Effector memory CD4-positive, alpha-beta T cell (primary cell): Measurements from ENCODE around the gene PLXNA2.

Experiments used
- DNase-seq, 3 donors: peaks; one replicate each; pipeline ENCODE4 v3.0.0-alpha.2; 2020
- H3K27ac ChIP-seq: 2 replicates; pipeline ENCODE4 v1.7.0; 2013; ENCODE audit warnings: mild to moderate bottlenecking, low read length, moderate library complexity; ENCODE audit not compliant: insufficient read depth, poor library complexity, severe bottlenecking
- H3K27me3 ChIP-seq: replicated peaks from 2 replicates; pipeline ENCODE4 v1.7.0; 2013; ENCODE audit warnings: mild to moderate bottlenecking, low read length; ENCODE audit not compliant: insufficient read depth, control insufficient read depth, poor library complexity, severe bottlenecking
- H3K36me3 ChIP-seq: 2 replicates; pipeline ENCODE4 v1.7.0; 2013; ENCODE audit warnings: mild to moderate bottlenecking, low read length, moderate library complexity; ENCODE audit not compliant: control insufficient read depth, insufficient read depth
- H3K4me1 ChIP-seq: 2 replicates; pipeline ENCODE4 v1.7.0; 2013; ENCODE audit warnings: low read length, mild to moderate bottlenecking; ENCODE audit not compliant: control insufficient read depth, insufficient read depth, poor library complexity, severe bottlenecking
- H3K4me3 ChIP-seq: 2 replicates; pipeline ENCODE4 v1.7.0; 2013; ENCODE audit warnings: low read length, low read depth, mild to moderate bottlenecking; ENCODE audit not compliant: insufficient read depth, poor library complexity, severe bottlenecking
- H3K9me3 ChIP-seq: 2 replicates; pipeline ENCODE4 v1.7.0; 2013; ENCODE audit warnings: mild to moderate bottlenecking, low read length, moderate library complexity; ENCODE audit not compliant: control insufficient read depth

The PLXNA2 gene

DNA sequence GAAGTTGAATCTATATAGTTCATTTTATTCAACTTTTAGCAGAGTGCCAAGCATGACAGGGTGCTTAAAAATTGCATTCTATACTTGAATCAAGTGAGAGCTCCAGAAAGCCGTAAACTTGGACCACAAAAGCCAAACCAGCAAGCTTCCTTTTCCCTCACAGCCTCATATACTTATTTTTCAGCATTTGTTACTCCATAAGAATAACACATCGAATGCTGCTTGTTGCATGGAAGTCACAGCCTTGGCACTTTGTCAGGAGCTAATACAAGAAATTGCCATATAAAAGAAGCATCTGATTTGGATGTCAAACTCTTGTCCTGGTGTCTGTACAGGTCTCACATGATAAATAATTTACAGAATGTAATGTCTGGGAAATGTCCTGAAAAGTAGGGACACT is 87.4 kb downstream of the PLXNA2 start:
- no peak for DNase-seq
- H3K36me3 ChIP-seq = no peaks in the 10 kb centered on the region
- H3K4me3 ChIP-seq = no peak overlapping the region
- H3K4me1 ChIP-seq = no peaks in the 10 kb centered on the region
- no peaks in the 10 kb centered on the region for H3K27me3 ChIP-seq
- no peaks in the 10 kb centered on the region for H3K9me3 ChIP-seq
- no peak overlapping the region for H3K27ac ChIP-seq

- no peak overlapping the region for H3K4me3 ChIP-seq
- H3K27me3 ChIP-seq = no peaks in the 10 kb centered on the region
- no peaks in the 10 kb centered on the region for H3K4me1 ChIP-seq
- no peak overlapping the region for H3K27ac ChIP-seq
- no peaks in the 10 kb centered on the region for H3K36me3 ChIP-seq
- no peak for DNase-seq
- no peaks in the 10 kb centered on the region for H3K9me3 ChIP-seq
These were observed 87.9 kb downstream of the PLXNA2 start for GRCh38 chr1:208156310-208156709.

DNA sequence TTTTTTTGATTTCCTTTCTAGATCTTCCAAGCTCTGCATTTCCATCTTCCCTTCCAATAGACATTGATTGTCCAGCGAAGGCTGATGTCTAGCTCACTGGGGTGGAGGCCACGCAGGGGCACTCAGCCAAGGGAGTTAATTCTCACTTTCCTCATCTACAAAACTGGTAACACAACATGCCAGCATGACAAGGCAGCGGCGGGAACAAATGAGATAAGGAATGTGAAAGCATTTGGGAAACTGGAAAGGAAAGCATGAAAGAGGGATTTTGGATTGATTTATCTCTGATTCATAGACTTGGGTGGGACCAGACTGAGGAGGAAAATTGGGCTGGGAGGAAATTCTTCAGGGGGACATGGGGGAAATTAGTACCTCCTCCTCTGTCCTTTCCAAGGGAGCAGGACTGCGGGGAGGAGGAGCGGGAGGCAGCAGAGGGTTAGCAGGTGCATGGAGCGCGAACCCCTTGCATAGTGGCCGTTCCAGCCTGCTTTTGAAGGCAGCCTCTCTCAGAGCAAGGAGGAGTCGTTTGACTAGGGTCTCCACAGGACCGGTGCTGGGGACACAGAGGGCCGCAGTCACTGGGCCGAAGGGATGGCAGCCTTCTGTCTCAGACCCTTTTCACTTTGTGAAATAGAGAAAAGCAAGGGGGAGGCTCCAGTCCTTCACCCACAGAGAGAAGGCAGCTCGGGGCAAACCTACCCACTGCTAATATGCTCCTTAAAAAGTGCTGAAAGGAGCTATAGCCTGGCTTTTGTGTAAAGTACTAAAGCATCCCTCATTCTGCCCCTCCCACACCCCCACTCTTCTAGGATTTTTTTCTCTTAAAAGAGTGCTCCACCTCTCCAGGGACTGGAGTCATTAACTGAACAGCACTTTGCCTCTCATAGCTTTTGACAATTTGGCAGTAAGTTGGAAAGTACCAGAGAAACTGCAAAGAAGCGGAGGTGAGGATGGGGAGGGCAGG is 89.2 kb downstream of the PLXNA2 start:
- no peaks in the 10 kb centered on the region for H3K36me3 ChIP-seq
- H3K4me3 ChIP-seq = no peak overlapping the region
- no peaks in the 10 kb centered on the region for H3K4me1 ChIP-seq
- no peak for DNase-seq
- no peaks in the 10 kb centered on the region for H3K9me3 ChIP-seq
- no peaks in the 10 kb centered on the region for H3K27me3 ChIP-seq
- H3K27ac ChIP-seq = no peak overlapping the region

GRCh38 chr1:208154040-208154439 is 90.1 kb downstream of the PLXNA2 start:
- no peak overlapping the region for H3K4me3 ChIP-seq
- no peak for DNase-seq
- H3K9me3 ChIP-seq = no peaks in the 10 kb centered on the region
- no peaks in the 10 kb centered on the region for H3K27me3 ChIP-seq
- H3K4me1 ChIP-seq = no peaks in the 10 kb centered on the region
- no peaks in the 10 kb centered on the region for H3K36me3 ChIP-seq
- H3K27ac ChIP-seq = no peak overlapping the region

DNA sequence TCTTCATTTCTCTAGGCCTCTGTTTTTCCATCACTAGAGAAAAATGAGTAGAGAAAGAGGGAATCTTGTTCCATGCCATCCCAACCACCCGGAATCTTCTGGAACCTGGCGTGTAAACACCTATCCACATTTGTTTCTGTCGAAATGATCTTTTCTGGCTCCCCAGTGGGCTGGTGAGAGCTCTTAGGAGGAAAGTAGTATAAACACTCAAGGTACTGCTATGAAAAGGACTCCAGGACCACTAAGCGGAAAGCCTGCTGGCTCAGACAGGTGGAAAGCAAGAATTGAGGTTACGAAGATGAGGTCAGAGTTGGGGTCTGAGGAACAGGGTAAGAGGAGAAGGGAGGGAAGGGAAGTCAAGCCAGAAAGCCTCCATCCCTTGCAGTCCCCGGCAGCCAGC is 90.8 kb downstream of the PLXNA2 start:
- DNase-seq = no peak
- Histone ChIP-seq H3K27ac (no peak overlapping the region), H3K4me1 (no peaks in the 10 kb centered on the region), H3K4me3 (no peak overlapping the region), H3K36me3 (no peaks in the 10 kb centered on the region), H3K27me3 (no peaks in the 10 kb centered on the region), H3K9me3 (no peaks in the 10 kb centered on the region)

- H3K27me3 ChIP-seq = no peaks in the 10 kb centered on the region
These were observed 92.2 kb downstream of the PLXNA2 start for GRCh38 chr1:208151728-208152598.

GRCh38 chr1:208150833-208151458 is 93.2 kb downstream of the PLXNA2 start:
- Histone ChIP-seq H3K9me3 (no peaks in the 10 kb centered on the region), H3K4me3 (no peak overlapping the region), H3K27me3 (no peaks in the 10 kb centered on the region), H3K4me1 (no peaks in the 10 kb centered on the region), H3K36me3 (no peaks in the 10 kb centered on the region), H3K27ac (no peak overlapping the region)
- no peak for DNase-seq

More at GRCh38 chr1:208151728-208152598, 92.2 kb downstream of the PLXNA2 start:
- H3K9me3 ChIP-seq = no peaks in the 10 kb centered on the region
- H3K4me3 ChIP-seq = no peak overlapping the region
- no peaks in the 10 kb centered on the region for H3K36me3 ChIP-seq
- no peak for DNase-seq
- H3K4me1 ChIP-seq = no peaks in the 10 kb centered on the region
- H3K27ac ChIP-seq = no peak overlapping the region

- no peaks in the 10 kb centered on the region for H3K36me3 ChIP-seq
- no peaks in the 10 kb centered on the region for H3K4me1 ChIP-seq
- no peak overlapping the region for H3K27ac ChIP-seq
- no peaks in the 10 kb centered on the region for H3K9me3 ChIP-seq
- no peak overlapping the region for H3K4me3 ChIP-seq
- H3K27me3 ChIP-seq = no peaks in the 10 kb centered on the region
- no peak for DNase-seq
These were observed 94.2 kb downstream of the PLXNA2 start for GRCh38 chr1:208149776-208150514.

DNA sequence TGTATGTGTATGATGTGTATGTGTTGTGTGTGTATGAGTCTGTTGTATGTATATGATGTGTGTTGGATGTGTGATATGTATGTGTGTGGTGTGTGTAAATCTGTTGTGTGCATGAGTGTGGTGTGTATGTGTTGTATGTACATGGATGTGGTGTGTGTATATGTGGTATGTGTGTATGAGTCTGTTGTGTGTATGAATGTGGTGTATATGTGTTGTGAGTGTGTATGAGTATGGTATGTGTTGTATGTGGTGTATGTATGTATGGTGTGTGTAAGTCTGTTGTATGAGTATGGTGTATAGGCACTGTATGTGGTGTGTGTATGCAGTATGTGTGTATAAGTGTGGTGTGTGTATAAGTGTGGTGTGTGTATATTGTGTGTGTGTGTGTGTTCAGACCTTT is 95.0 kb downstream of the PLXNA2 start:
- Histone ChIP-seq H3K4me3 (no peak overlapping the region), H3K36me3 (no peaks in the 10 kb centered on the region), H3K27ac (no peak overlapping the region), H3K27me3 (no peaks in the 10 kb centered on the region), H3K4me1 (no peaks in the 10 kb centered on the region), H3K9me3 (no peaks in the 10 kb centered on the region)
- no peak for DNase-seq
